Mesothelial cell of epicardium (in vitro differentiated cells): ENCODE data around the gene SKIC8. TPM values are rescaled to one million over a fixed set of nuclear protein-coding genes. Genes with fewer than 3 reads are reported as not detected.

Source experiments
- DNase-seq, 2 experiments: peaks; one replicate each; pipeline ENCODE4 v3.0.0; 2021; ENCODE audit warnings: low spot score in 2 of 2; ENCODE audit not compliant: unreplicated experiment in 2 of 2
- H3K27ac Mint-ChIP-seq: 2 replicates; pipeline ENCODE4 v1.8.0; 2021; ENCODE audit warnings: mixed read lengths
- H3K27me3 Mint-ChIP-seq: 2 replicates; pipeline ENCODE4 v1.8.0; 2021; ENCODE audit warnings: low read depth, mixed read lengths
- H3K36me3 Mint-ChIP-seq: 2 replicates; pipeline ENCODE4 v1.8.0; 2021; ENCODE audit warnings: mixed read lengths
- H3K4me1 Mint-ChIP-seq: 2 replicates; pipeline ENCODE4 v1.8.0; 2021; ENCODE audit warnings: mixed read lengths
- H3K4me3 Mint-ChIP-seq: 2 replicates; pipeline ENCODE4 v1.8.0; 2021; ENCODE audit warnings: mild to moderate bottlenecking, moderate library complexity, mixed read lengths
- H3K9me3 Mint-ChIP-seq: 2 replicates; pipeline ENCODE4 v1.8.0; 2021; ENCODE audit warnings: mixed read lengths
- total RNA-seq: library from RNA; stranded (reverse); gene quantifications from 3 replicates; pipeline ENCODE4 v1.2.1, GENCODE V29; 2021
- TF ChIP-seq, protein P1 (sequence below): fragments of 200-600 bp; sonication (generic); IDR thresholded peaks from one replicate; pipeline ENCODE4 v1.5.0; 2021; ENCODE audit warnings: antibody characterized with exemption; ENCODE audit not compliant: unreplicated experiment

Gene SKIC8
- total RNA-seq, 1 donor from 2014 or later: 55.1 TPM

DNA sequence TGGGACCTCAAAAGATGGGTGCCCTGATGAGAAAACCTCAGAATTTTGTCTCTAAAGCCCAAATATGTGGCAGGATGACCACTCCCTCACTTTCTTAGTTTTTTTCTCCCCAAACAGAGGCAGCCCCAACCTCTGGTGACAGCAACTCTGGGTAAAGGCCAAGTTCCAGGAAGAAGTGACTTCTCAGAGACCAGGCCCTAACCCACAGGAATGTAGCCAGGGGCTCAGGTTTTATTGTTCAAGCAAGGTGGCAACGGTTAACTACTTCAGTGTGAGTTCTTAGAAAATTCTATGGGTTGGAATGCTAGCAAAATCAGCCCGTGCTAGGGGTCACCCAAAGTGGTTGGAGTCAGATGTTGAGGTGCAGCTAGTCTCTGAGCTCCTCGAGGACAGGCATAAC, 40.2 kb downstream of the SKIC8 start:
- peaks cover 6% of the 10 kb centered on the region for H3K4me1 Mint-ChIP-seq
- no peak for DNase-seq
- no peaks in the 10 kb centered on the region for H3K27me3 Mint-ChIP-seq
- TF ChIP-seq, protein P1, sequence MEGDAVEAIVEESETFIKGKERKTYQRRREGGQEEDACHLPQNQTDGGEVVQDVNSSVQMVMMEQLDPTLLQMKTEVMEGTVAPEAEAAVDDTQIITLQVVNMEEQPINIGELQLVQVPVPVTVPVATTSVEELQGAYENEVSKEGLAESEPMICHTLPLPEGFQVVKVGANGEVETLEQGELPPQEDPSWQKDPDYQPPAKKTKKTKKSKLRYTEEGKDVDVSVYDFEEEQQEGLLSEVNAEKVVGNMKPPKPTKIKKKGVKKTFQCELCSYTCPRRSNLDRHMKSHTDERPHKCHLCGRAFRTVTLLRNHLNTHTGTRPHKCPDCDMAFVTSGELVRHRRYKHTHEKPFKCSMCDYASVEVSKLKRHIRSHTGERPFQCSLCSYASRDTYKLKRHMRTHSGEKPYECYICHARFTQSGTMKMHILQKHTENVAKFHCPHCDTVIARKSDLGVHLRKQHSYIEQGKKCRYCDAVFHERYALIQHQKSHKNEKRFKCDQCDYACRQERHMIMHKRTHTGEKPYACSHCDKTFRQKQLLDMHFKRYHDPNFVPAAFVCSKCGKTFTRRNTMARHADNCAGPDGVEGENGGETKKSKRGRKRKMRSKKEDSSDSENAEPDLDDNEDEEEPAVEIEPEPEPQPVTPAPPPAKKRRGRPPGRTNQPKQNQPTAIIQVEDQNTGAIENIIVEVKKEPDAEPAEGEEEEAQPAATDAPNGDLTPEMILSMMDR: no peak
- no peak overlapping the region for H3K4me3 Mint-ChIP-seq
- H3K27ac Mint-ChIP-seq: no peak overlapping the region
- H3K36me3 Mint-ChIP-seq: no peaks in the 10 kb centered on the region
- H3K9me3 Mint-ChIP-seq: no peaks in the 10 kb centered on the region

DNA sequence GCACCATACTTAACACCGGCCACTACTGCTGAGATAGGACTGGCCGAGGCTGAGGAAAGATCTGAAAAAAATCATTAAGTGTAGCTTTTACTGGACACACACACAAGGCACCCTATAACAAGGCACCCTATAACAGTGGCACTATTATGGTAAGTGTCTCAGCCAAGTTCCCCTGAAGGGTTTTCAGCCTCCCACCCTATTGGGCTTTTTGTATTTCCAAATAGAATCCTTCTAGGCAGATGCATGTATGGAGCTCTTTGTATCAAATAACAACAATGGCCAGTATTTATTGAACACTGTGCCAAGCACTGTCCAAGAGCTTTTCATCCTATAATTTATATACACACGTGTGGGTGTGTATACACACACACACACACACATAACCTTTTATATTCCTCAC, 41.7 kb downstream of the SKIC8 start:
- Mint-ChIP-seq H3K27ac (no peak overlapping the region), H3K9me3 (no peaks in the 10 kb centered on the region), H3K36me3 (no peaks in the 10 kb centered on the region), H3K4me1 (peaks cover 6% of the 10 kb centered on the region), H3K27me3 (no peaks in the 10 kb centered on the region), H3K4me3 (no peak overlapping the region)
- no peak for DNase-seq
- TF ChIP-seq, protein P1: no peak

DNA sequence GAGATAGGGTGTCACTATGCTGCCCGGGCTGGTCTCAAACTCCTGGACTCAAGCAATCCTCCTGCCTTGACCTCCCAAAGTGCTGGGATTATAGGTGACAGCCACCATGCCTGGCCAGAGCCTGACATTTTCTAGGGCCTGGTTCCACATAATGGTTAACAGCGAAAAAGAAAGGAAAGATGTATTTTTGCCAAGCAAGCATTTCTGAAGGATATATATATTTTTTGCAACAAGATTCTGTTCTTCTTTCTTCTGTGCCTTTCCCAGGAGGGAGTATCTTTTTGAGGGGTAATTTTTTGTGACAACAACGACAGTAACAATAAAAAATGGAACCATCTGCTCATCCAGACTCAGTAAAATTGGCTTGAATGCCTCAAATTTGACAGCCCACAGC, 43.4 kb downstream of the SKIC8 start:
- peaks cover 4% of the 10 kb centered on the region for H3K27me3 Mint-ChIP-seq
- no peak overlapping the region for H3K4me3 Mint-ChIP-seq
- TF ChIP-seq, protein P1: no peak
- no peak overlapping the region for H3K27ac Mint-ChIP-seq
- peaks cover 6% of the 10 kb centered on the region for H3K4me1 Mint-ChIP-seq
- no peaks in the 10 kb centered on the region for H3K36me3 Mint-ChIP-seq
- no peaks in the 10 kb centered on the region for H3K9me3 Mint-ChIP-seq
- no peak for DNase-seq

DNA sequence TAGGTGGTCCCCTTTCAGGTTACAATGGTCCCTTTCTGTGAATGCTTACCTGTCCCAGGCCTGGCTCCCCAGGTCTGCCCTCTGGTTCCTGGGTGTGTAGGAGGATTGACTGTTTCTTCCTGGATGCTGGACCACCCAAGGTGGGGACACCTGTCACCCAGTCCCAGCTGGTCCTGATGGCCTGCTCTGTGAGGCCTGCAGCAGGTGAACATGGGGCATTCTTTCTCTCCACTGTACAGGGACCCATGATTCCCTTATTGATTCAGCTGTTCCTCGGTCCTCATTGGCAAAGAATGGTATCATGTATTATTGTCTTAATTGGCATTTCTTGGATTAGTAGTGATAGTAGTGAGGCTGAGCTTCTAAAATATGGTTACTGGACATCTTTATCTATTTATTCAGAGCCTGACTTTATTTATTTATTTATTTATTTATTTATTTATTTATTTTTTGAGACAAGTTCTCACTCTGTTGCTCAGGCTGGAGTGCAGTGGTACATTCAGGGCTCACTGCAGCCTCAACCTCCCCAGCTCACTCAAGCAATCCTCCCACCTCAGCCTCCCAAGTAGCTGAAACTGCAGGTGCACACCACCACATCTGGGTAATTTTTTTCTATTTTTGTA, 43.9 kb downstream of the SKIC8 start:
- TF ChIP-seq, protein P1: no peak
- no peak overlapping the region for H3K4me3 Mint-ChIP-seq
- H3K9me3 Mint-ChIP-seq: no peaks in the 10 kb centered on the region
- no peak for DNase-seq
- H3K36me3 Mint-ChIP-seq: no peaks in the 10 kb centered on the region
- no peak overlapping the region for H3K27ac Mint-ChIP-seq
- peaks cover 3% of the 10 kb centered on the region for H3K4me1 Mint-ChIP-seq
- peaks cover 5% of the 10 kb centered on the region for H3K27me3 Mint-ChIP-seq

DNA sequence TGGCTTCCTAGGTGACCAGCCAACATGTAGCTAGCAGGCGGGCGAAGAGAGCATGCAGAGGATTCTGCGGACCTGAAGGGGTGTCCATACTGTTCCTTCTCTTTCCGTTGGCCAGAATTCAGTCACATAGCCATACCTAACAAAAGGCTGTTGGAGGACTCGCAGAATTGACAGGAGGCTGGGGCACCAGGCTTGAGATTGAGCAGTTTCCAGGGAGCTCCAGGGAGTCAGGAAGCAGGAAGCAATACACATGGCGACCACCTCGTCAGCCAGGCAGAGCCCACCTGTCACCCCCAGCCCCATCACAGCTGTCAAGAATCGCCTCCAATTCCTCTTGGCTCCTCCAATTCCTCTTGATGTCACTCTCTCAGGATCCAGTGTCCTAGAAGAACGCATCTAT, 48.3 kb downstream of the SKIC8 start:
- no peak for DNase-seq
- Mint-ChIP-seq H3K36me3 (no peaks in the 10 kb centered on the region), H3K27me3 (peaks cover 5% of the 10 kb centered on the region), H3K27ac (no peak overlapping the region), H3K9me3 (no peaks in the 10 kb centered on the region), H3K4me1 (no peaks in the 10 kb centered on the region), H3K4me3 (no peak overlapping the region)
- TF ChIP-seq, protein P1: no peak

DNA sequence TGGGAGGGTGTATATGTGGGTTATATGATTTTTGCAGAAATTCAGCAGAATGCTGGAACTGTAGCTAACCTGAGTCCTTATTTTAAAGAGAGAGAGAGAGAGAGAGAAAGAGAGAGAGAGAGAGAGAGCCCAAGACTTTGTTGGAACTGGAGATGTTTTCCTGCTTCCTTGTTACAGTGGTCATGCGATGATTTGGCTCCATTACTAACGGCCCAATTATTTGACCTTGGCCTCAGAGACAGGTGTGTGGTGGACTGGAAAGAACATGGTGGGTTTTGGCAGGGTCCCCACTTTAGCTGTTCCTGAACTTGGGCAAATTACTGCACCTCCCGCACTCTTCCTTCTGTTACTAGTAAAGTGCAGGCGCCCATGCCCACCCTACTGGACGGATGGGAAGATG, 50.3 kb downstream of the SKIC8 start:
- no peak for DNase-seq
- Mint-ChIP-seq H3K4me3 (no peak overlapping the region), H3K9me3 (no peaks in the 10 kb centered on the region), H3K36me3 (no peaks in the 10 kb centered on the region), H3K27ac (no peak overlapping the region), H3K27me3 (peaks cover 5% of the 10 kb centered on the region), H3K4me1 (no peaks in the 10 kb centered on the region)
- TF ChIP-seq, protein P1: no peak
